Smooth muscle cell (in vitro differentiated cells): ENCODE data around the gene MAST1. TPM values are rescaled to one million over a fixed set of nuclear protein-coding genes. Genes with fewer than 3 reads are reported as not detected.

ENCODE experiments used
- DNase-seq: peaks from one replicate; lab custom pipeline; 2025; ENCODE audit not compliant: unreplicated experiment; lab: John Stamatoyannopoulos, UW
- H2AFZ ChIP-seq: fragments of 200-600 bp; sonication (generic); 2 replicates; pipeline ENCODE4 v1.6.0; 2016; ENCODE audit warnings: antibody characterized with exemption, low read depth, mild to moderate bottlenecking
- H3F3A ChIP-seq: fragments of 200-600 bp; sonication (generic); 2 replicates; pipeline ENCODE4 v1.6.0; 2017; ENCODE audit warnings: antibody characterized with exemption, low read depth
- H3K27ac ChIP-seq: fragments of 200-600 bp; sonication (generic); 2 replicates; pipeline ENCODE4 v1.5.1; 2016; ENCODE audit warnings: low read depth, mild to moderate bottlenecking
- H3K27me3 ChIP-seq: fragments of 200-600 bp; sonication (generic); 2 replicates; pipeline ENCODE4 v1.6.1; 2016; ENCODE audit warnings: low read depth, mild to moderate bottlenecking
- H3K36me3 ChIP-seq: fragments of 200-600 bp; sonication (generic); 2 replicates; pipeline ENCODE4 v1.5.1; 2016; ENCODE audit warnings: low read depth
- H3K4me1 ChIP-seq: fragments of 200-600 bp; sonication (generic); 2 replicates; pipeline ENCODE4 v1.5.1; 2016; ENCODE audit warnings: low read depth
- H3K4me2 ChIP-seq: fragments of 200-600 bp; sonication (generic); 2 replicates; pipeline ENCODE4 v1.6.0; 2016; ENCODE audit warnings: mild to moderate bottlenecking
- H3K4me3 ChIP-seq: fragments of 200-600 bp; sonication (generic); 2 replicates; pipeline ENCODE4 v1.5.1; 2016; ENCODE audit warnings: mild to moderate bottlenecking
- H3K79me2 ChIP-seq: fragments of 200-600 bp; sonication (generic); 2 replicates; pipeline ENCODE4 v1.6.0; 2016; ENCODE audit warnings: low read depth, mild to moderate bottlenecking
- H3K9ac ChIP-seq: fragments of 200-600 bp; sonication (generic); 2 replicates; pipeline ENCODE4 v1.6.0; 2016; ENCODE audit warnings: low read depth
- H3K9me3 ChIP-seq: fragments of 200-600 bp; sonication (generic); replicated peaks from 2 replicates; pipeline ENCODE4 v1.5.1; 2016; ENCODE audit warnings: low read depth
- H4K20me1 ChIP-seq: fragments of 200-600 bp; sonication (generic); 2 replicates; pipeline ENCODE4 v1.6.0; 2016; ENCODE audit warnings: low read depth
- CTCF ChIP-seq: fragments of 200-600 bp; sonication (generic); IDR thresholded peaks from 2 replicates; pipeline ENCODE4 v1.5.1; 2017; ENCODE audit warnings: borderline replicate concordance, mild to moderate bottlenecking, antibody characterized with exemption; ENCODE audit not compliant: insufficient read depth, poor library complexity, severe bottlenecking
- WGBS: methylation state at CpG from one replicate; pipeline ENCODE4 v1.1.7; 2016; ENCODE audit warnings: low lambda C conversion rate; 5-methylcytosine and 5-hydroxymethylcytosine counted together
- polyA plus RNA-seq: library from polyadenylated mRNA; unstranded; fragments of >200 nt; fragmentation: Nextera tagmentation; extraction: Ambion mirVana; gene quantifications from 2 replicates; pipeline ENCODE4 v1.2.1, GENCODE V29; 2016
- total RNA-seq: library from RNA; depleted of rRNA; stranded (reverse); fragments of >200 nt; gene quantifications from 2 replicates; pipeline ENCODE4 v1.2.3, GENCODE V29; 2014

MAST1 gene
- total RNA-seq (0.99 and 3.2 TPM in 2 replicates), polyA plus RNA-seq (2.0 and 2.7 TPM in 2 replicates)

GRCh38 chr19:12838182-12838885, at the start of gene MAST1:
TSS of gene MAST1 (plus strand) at chr19:12838515. CDS start at chr19:12838573, 58 bp downstream.
- no peak for DNase-seq
- peak within 1 kb of the TSS; percentile 87 for H3K4me2 ChIP-seq

DNA sequence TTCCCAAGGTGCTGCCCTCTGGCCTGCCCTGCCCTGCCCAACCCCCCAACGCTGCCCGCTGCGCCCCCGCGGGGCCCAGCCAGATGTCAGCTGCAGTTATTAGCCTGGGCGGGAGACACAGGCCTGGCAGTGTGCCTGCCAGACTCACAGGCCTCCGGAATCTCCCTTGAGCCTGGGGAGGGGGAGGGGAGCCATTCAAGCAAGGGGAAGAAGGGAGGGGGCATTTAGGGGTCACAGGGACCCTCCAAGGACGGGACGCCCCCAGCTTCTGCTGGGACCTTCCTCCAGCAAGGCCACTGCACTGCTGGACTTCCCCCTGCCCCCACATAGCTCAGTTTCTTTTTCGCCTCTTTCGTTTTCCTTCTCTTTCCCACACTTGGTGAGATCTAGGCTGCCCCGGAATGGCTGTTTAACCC, 49.6 kb upstream of the MAST1 start:
- no peaks in the 10 kb centered on the region for H3K27me3 ChIP-seq
- peak overlapping the region; percentile 89 for H3K4me2 ChIP-seq
- peaks cover 20% of the 10 kb centered on the region for H3K79me2 ChIP-seq
- H3K4me1 ChIP-seq, result peaks cover 30% of the 10 kb centered on the region
- peak overlapping the region; percentile 96 for H3K27ac ChIP-seq
- no peak for TF ChIP-seq CTCF
- no peaks in the 10 kb centered on the region for H3K36me3 ChIP-seq
- H3K9me3 ChIP-seq, result no peaks in the 10 kb centered on the region
- peak overlapping the region; percentile 86 for H3K9ac ChIP-seq
- DNase-seq, result peak; percentile 60
- H3K4me3 ChIP-seq, result peak overlapping the region; percentile 98
- H2AFZ ChIP-seq, result no peak overlapping the region
- 5% methylated on average over 5 of the region's 12 CpGs for WGBS
- H3F3A ChIP-seq, result peaks cover 55% of the 10 kb centered on the region
- H4K20me1 ChIP-seq, result peaks cover 20% of the 10 kb centered on the region

More at GRCh38 chr19:12838182-12838885, at the start of gene MAST1:
- TF ChIP-seq CTCF, result peak; percentile 49
- no peak within 1 kb of the TSS for H3K9ac ChIP-seq
- H3K27me3 ChIP-seq, result peaks cover 65% of the 10 kb centered on the region
- no peaks in the 10 kb centered on the region for H3K9me3 ChIP-seq
- H3F3A ChIP-seq, result peaks cover 13% of the 10 kb centered on the region
- no peaks in the 10 kb centered on the region for H4K20me1 ChIP-seq
- H3K79me2 ChIP-seq, result no peaks in the 10 kb centered on the region
- H3K4me1 ChIP-seq, result peaks cover 8% of the 10 kb centered on the region
- no peaks in the 10 kb centered on the region for H3K36me3 ChIP-seq
- peak within 1 kb of the TSS; percentile 47 for H3K4me3 ChIP-seq
- H3K27ac ChIP-seq, result no peak within 1 kb of the TSS
- 1% methylated on average over 20 of the region's 69 CpGs for WGBS
- H2AFZ ChIP-seq, result no peak within 1 kb of the TSS

GRCh38 chr19:12789098-12789903, 49.0 kb upstream of the MAST1 start:
- peak overlapping the region; percentile 89 for H3K4me2 ChIP-seq
- DNase-seq, result no peak
- no peaks in the 10 kb centered on the region for H3K36me3 ChIP-seq
- 5% methylated on average over 25 of the region's 46 CpGs for WGBS
- no peaks in the 10 kb centered on the region for H3K27me3 ChIP-seq
- H3K27ac ChIP-seq, result peak overlapping the region; percentile 96
- H3K9me3 ChIP-seq, result no peaks in the 10 kb centered on the region
- peaks cover 20% of the 10 kb centered on the region for H3K79me2 ChIP-seq
- H4K20me1 ChIP-seq, result peaks cover 24% of the 10 kb centered on the region
- peak overlapping the region; percentile 86 for H3K9ac ChIP-seq
- H3K4me1 ChIP-seq, result peaks cover 25% of the 10 kb centered on the region
- H2AFZ ChIP-seq, result no peak overlapping the region
- H3K4me3 ChIP-seq, result peak overlapping the region; percentile 98
- no peak for TF ChIP-seq CTCF
- H3F3A ChIP-seq, result peaks cover 49% of the 10 kb centered on the region
